NCI-H1105 treated with DMSO at 0.1 percent for 48 hours (cell line): ENCODE results near the gene SLCO3A1.

Source experiments
- DNase-seq: peaks from one replicate; lab custom pipeline; 2025; lab: John Stamatoyannopoulos, UW

The SLCO3A1 gene

DNA sequence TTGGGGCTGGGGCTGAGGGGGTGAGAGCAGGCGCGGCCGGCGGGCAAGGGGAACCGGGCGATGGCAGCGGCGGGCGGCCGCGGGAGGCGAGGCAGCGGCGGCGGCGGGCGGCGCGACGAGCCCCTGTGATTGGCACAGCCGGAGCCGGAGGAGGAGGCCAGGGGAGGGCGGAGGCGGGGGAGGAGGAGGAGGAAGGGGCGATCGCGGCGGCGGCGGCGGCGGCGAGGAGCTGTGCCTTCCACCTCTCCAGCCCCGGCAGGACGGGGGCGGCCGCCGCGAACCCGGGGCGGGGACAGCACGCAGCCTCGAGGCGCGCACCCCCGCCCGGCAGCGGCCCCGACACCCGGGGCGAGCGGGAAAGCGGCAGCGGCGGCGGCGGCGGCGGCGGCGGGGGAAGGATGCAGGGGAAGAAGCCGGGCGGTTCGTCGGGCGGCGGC lies at the start of gene SLCO3A1:
Gene SLCO3A1 (plus strand): TSS at position 198 of the 437 bp plus-strand sequence.
- peak; percentile 53 for DNase-seq

DNA sequence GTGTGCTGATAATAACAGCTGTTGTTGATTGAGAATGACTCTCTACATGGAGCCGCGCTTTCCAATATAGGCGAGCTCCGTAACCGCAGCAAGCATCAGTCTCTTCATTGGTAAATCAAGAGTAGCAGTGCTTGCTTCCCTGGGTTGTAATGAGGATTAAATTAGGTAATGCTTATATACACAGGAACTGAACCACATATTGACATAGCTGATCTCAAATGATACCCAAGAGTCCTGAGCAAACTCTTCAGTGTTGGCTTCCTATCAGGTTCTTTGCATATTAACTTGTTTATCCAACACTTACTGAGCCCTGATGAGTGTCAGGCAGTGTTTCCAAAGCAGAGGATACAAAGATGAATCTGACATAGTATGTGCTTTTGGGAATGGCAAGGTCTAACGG lies 46.4 kb upstream of the SLCO3A1 start:
- no peak for DNase-seq

- no peak for DNase-seq
Observed at GRCh38 chr15:91813924-91814323, 39.6 kb upstream of the SLCO3A1 start.

DNA sequence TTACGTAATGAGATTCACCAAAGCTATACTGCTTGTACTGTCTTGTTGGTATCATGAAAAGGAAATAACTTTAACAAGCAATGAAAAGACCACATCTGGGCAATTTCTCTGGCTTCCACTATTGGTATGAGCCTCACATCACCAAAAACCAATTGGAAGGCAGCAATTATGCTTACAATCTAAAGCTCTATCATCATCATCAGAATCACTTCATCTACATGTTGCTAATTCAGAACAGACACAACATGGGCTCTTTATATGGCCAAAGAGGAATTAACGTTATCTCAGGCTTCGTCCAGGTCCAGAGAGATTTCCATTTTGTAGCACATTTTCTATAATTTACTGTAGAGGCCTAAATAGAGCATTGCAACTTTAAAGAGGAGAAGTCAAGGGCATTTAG lies 36.6 kb upstream of the SLCO3A1 start:
- DNase-seq: no peak

- no peak for DNase-seq
Observed at GRCh38 chr15:91821458-91821857, 32.0 kb upstream of the SLCO3A1 start.

GRCh38 chr15:91824256-91824655 lies 29.3 kb upstream of the SLCO3A1 start:
- no peak for DNase-seq

GRCh38 chr15:91826443-91826842 lies 27.1 kb upstream of the SLCO3A1 start:
- no peak for DNase-seq

DNA sequence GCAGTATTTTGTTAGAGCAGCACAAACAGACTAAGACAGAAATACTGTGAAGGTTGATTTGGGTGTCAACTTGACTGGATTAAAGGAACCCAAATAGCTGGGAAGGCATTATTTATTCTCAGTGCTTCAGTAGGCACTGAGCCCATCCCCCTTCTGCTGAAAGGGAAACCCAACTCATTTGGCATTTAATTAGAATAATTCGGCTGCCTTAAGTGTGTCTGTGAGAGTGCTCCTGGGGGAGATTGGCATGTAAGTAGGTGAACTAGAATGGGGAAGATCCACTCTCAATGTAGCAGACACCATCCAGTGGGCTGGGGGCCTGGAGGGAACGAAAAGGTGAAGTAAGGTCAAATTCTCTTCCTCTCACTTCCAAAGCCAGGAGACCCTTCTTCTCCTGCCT lies 20.5 kb upstream of the SLCO3A1 start:
- DNase-seq: no peak

GRCh38 chr15:91839867-91840266 lies 13.6 kb upstream of the SLCO3A1 start:
- DNase-seq: no peak

DNA sequence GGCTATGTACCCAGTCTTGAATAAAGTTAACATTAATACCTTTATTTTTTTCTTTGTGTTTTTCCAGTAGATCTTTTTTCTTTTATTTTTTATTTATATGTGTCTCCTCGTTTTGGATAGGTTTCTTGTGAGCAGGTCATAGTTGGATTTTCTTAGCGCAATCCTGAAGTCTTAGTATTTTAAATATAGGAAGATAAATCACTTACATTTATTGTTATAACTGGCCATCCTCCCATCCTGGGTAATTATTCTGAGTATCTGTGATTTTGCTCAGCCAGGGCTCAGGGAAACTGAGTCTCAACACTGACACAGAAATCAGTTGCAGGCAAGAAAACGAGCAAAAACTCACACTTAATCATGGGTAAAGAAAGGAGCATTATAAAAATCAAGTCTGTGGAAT lies 11.6 kb upstream of the SLCO3A1 start:
- no peak for DNase-seq

GRCh38 chr15:91844341-91844740 lies 9.2 kb upstream of the SLCO3A1 start:
- no peak for DNase-seq

GRCh38 chr15:91844928-91845327 lies 8.6 kb upstream of the SLCO3A1 start:
- no peak for DNase-seq

DNA sequence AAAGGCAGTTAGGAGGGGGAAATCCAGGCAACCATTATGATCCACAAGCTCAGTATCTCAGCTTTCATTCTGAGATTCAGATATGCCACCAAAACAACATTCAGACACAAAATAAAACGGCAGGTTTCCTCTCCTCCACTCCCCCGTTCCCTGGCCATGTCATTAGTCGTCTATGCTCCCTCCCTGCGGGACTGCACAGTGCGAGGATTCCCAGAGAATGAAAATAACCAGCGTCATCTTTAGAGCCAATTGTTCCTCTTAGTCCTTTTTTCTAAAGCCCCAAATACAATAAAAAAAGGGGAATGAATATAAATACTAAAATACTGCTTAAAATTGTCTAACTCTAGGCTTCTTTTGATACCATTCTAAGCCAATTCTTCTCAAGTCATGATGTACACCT lies 7.8 kb upstream of the SLCO3A1 start:
- DNase-seq: no peak

- DNase-seq: no peak
Observed at GRCh38 chr15:91849180-91849579, 4.3 kb upstream of the SLCO3A1 start.

DNA sequence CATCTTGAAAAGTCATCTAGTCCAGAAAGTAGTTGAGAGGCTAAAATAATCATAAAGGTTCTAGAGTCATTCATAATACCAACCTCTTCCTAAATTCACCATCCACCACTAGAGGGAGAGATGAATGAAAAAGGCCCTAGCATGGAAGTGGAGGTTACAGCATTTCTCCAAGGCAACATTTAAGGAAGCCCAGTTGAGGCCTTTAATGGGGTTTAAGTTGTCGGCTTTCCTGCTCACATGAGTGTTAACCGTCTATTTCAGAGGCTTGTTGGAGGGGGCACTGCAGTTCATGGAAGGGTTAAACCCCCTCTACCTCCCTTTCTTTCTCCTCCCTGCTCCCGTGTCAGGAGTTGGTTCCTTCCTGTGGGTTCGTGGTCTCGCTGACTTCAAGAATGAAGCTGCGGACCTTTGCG lies 3.8 kb upstream of the SLCO3A1 start:
- DNase-seq: no peak

GRCh38 chr15:91852741-91853510 lies 582 bp upstream of the SLCO3A1 start:
- DNase-seq: peak; percentile 41

DNA sequence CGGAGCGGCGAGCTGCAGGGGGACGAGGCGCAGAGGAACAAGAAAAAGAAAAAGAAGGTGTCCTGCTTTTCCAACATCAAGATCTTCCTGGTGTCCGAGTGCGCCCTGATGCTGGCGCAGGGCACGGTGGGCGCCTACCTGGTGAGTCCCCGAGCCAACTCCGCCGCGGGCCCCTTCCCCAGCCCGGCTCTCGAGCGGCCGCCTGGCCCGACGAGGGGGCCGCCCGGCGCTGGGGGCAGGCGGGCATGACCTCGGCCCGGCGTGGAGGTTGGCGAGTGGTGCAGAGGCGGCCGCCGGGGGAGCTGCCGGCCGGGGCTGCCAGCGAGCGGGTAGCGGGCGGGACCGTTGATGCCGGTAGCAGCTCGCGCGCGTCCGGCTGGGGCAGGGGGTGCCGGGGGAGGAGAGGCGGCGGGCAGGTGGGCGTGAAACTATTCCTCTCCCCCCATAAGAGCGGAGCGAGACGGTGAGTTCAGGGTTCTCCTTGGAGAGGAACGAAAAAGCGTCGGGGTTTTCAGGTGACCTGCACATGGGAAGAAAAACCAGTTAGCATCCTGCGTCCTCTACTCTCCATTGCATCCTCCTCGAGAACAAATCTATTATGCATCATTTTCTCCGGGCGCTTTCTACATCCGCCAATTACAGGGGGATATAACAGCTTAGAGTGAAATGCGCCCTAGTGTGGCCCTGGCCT lies 585 bp downstream of the SLCO3A1 start:
- DNase-seq: peak; percentile 18

DNA sequence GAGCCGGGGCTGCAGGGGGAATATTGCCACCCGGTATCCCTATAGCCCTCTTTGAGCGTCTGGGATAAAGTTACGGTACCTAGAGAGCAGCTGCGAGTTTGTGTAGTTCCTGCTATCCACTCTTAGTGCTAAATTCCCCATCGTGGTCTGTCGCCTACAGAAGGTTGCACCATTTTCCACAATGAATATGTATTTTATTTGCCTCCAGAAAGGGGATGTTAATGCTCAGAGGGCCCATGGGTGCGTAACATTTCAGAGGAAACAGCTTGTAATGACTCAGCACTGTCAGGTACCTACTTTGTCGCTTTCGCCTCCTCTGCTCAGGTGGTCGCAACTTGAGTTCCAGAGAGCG lies 1.1 kb downstream of the SLCO3A1 start:
- DNase-seq: no peak

DNA sequence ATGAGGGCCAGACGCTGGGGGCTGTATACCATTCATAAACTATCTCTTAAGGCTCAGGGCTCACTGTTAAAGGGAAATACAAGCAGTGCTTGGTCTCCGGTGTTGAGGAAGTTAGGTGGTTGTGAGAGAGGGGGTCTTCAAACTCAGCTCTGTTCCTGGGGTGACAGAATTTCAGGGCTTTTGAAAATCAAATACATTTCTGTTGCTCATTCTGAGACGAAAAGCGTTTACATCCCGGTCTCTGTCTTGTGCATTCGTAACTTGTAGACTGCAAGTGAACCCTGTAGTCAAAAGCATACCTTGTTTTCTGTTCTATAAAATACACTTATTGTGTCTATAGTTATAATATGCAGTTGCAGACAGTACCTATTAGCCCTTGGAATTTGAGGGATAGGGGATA lies 1.7 kb downstream of the SLCO3A1 start:
- DNase-seq: no peak

- peak; percentile 73 for DNase-seq
Observed at GRCh38 chr15:91855684-91856489, 2.4 kb downstream of the SLCO3A1 start.

DNA sequence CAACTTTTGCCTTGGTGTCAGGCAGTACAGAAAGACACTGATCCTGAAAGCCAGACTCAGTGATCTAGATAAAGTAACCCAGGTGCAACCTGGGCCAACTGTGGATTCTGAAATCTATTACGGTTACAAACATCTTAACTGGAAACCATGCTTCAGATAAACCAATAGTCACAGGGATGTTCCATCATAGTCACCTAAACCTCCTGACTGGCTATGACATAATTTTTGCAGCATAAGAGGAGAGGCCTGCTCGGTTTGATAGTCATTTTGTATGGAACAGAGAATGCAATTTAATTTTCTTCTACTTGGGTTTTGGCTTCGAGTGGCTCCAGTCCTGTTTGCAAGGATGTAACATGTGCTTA lies 3.7 kb downstream of the SLCO3A1 start:
- no peak for DNase-seq

DNA sequence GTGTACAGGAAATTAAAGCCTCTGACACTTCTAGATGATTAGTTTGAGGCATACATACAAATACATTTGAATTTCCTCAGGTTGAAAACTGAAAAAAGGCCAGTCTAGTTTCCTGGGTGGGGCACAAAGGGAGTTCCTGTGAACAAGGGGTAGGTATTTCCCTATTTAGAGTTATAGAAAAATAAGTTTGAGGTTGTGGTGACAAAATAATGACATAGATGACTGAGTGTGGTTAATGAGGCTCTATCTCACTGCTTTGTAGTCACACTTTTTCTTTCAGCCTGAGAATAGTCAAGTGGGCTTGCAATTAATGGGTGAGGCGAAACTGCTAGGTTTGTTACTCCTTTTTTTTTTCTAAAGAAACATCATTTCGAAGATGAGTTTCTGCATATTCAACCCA lies 4.3 kb downstream of the SLCO3A1 start:
- no peak for DNase-seq

GRCh38 chr15:91860498-91860897 lies 7.0 kb downstream of the SLCO3A1 start:
- no peak for DNase-seq
